ENCODE data around the gene ZNF426. TPM values are rescaled to one million over a fixed set of nuclear protein-coding genes. Genes with fewer than 3 reads are reported as not detected.
"Not testable (repeated sequence)": the region's sequence is repeated elsewhere in the genome, so short reads cannot be mapped to it uniquely, and the experiment has no call there.

ZNF426 gene
- total RNA-seq, result 11.3 TPM

DNA sequence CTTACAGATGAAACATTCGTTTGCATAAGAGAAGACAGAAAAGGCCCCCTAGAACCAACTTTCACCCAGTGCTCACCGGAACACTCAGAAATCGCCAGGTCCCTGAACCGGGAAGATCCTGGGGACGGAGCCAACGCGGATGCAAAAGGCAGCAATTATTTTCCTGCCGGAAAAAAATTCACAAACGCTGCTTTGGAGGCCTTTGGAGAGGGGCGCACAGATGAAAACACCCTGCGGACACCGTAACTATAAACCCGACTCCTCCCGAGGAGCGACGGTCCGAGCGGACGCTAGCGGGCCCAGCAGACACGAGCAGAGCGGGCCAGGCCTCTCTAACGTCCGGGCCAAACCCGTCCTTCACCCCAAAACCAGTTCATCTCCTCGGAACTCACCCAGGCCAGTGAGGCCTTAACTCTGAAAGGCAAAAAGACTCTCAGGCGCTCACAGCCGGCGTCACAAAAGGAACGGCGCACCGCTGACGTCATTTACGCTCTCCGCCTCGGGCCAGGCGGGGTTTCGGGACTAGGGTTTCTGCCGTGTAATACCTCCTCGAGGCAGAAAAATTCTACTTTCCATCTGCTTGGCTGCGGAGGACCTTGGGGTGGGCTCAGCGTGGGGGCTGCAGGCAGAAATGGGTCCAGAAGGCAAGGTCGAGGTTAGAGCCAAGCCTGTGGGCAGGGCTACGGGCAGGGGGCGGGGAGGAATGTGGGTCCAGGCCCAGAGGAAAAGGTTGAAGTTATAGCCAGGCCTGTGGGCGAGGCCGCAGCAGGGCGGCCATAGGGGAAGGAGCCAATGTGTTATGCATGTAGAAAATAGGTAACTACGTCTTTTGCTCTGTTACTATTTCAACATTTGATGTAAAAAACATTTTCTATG lies at the start of gene ZNF426:
Gene ZNF426 (minus strand): TSS at position 463 of the 876 bp plus-strand sequence. CDS start 2,413 bp downstream, outside the sequence.
- no peaks in the 10 kb centered on the region for H3K27me3 ChIP-seq
- H3K9me3 ChIP-seq, result peaks cover 7% of the 10 kb centered on the region
- H3K27ac ChIP-seq, result peak within 1 kb of the TSS; percentile 91
- TF ChIP-seq POLR2A (IDR thresholded peaks at IDR 0.05), result no peak
- TF ChIP-seq POLR2AphosphoS5 (IDR thresholded peaks at IDR 0.05; ENCODE audit: insufficient read depth in 1 of 2, low read depth in 1 of 2), result peak; percentile 76 to 80
- TF ChIP-seq, protein P1, sequence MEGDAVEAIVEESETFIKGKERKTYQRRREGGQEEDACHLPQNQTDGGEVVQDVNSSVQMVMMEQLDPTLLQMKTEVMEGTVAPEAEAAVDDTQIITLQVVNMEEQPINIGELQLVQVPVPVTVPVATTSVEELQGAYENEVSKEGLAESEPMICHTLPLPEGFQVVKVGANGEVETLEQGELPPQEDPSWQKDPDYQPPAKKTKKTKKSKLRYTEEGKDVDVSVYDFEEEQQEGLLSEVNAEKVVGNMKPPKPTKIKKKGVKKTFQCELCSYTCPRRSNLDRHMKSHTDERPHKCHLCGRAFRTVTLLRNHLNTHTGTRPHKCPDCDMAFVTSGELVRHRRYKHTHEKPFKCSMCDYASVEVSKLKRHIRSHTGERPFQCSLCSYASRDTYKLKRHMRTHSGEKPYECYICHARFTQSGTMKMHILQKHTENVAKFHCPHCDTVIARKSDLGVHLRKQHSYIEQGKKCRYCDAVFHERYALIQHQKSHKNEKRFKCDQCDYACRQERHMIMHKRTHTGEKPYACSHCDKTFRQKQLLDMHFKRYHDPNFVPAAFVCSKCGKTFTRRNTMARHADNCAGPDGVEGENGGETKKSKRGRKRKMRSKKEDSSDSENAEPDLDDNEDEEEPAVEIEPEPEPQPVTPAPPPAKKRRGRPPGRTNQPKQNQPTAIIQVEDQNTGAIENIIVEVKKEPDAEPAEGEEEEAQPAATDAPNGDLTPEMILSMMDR (IDR thresholded peaks at IDR 0.05), result no peak
- H3K4me3 ChIP-seq, result peak within 1 kb of the TSS; percentile 68 to 87
- peaks cover 24% of the 10 kb centered on the region for H3K4me1 ChIP-seq
- H3K36me3 ChIP-seq, result peaks cover 0 to 37% of the 10 kb centered on the region in 2 donors
- DNase-seq (ENCODE audit: extremely low spot score in 2 of 2), result no peak
- intact Hi-C loops (cut with DNase I), result no loop called here

- TF ChIP-seq, protein P1 (IDR thresholded peaks at IDR 0.05), result peak in 2 of 3 experiments; percentile 29 to 39
- TF ChIP-seq POLR2A (IDR thresholded peaks at IDR 0.05) (no peak), POLR2AphosphoS5 (IDR thresholded peaks at IDR 0.05; ENCODE audit: insufficient read depth in 1 of 2, low read depth in 1 of 2) (peak in 1 of 2 donors; percentile 56)
- Histone ChIP-seq H3K4me3 (no peak overlapping the region), H3K27ac (no peak overlapping the region), H3K36me3 (peaks cover 0 to 4% of the 10 kb centered on the region in 2 donors), H3K4me1 (peaks cover 20% of the 10 kb centered on the region), H3K9me3 (no peaks in the 10 kb centered on the region), H3K27me3 (no peaks in the 10 kb centered on the region)
- no peak for DNase-seq (ENCODE audit: extremely low spot score in 2 of 2)
- intact Hi-C loops (cut with DNase I), result no loop called here
Measured at GRCh38 chr19:9586764-9587163, 48.3 kb upstream of the ZNF426 start.

DNA sequence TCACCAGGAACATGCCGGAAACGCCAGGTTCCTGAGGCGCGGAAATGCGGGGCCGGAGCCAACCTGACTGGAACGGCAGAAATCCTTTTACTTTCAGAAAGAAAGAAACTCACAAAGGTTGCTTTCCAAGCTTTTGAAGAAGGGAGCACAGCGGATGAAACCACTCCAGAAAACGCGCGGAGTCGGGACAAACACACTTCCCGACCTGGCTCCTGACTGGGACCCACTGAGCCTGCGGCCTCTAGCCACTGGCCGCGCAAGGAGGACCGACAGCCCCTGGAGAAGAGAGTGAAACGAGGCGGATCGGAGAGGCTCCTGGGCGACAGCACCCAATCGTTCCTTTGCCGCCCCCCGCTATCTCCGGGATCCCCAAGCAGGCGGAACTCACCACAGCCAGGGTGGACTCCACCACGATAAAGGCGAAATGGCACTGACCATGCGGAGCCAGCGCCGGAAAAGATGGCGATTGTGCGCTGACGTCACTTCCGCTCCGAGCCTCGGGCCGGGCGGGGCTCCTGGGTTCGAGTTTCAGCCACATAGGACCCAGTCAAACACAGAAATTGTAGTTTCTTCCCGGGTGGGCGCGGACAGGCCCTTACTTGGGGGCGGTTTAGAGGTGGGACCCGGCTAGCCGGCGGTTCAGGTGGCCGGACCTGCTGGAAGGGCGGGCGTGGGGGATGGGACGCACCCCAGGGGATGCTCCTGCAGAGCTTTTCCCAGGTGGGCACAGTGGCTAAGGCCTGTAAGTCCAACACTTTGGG lies 45.8 kb upstream of the ZNF426 start, which contains the start of gene ZNF121:
Gene ZNF121 (minus strand): TSS at position 432 of the 761 bp plus-strand sequence. CDS start 16,407 bp downstream, outside the sequence.
- Histone ChIP-seq H3K4me1 (peaks cover 20% of the 10 kb centered on the region), H3K27me3 (no peaks in the 10 kb centered on the region), H3K36me3 (peaks cover 0 to 11% of the 10 kb centered on the region in 2 donors), H3K4me3 (peak within 1 kb of the TSS; percentile 66 to 72), H3K9me3 (peaks cover 4% of the 10 kb centered on the region), H3K27ac (peak within 1 kb of the TSS; percentile 92)
- DNase-seq (ENCODE audit: extremely low spot score in 2 of 2), result peak in 1 of 2 donors; percentile 85
- intact Hi-C loops (cut with DNase I), result loop anchor here (1.0 kb wide), 1 partner anchor 208 kb away; no protein-coding TSS in a partner anchor
- peak; percentile 85 to 86 for TF ChIP-seq POLR2AphosphoS5 (IDR thresholded peaks at IDR 0.05; ENCODE audit: insufficient read depth in 1 of 2, low read depth in 1 of 2)
- TF ChIP-seq POLR2A (IDR thresholded peaks at IDR 0.05), result peak in 1 of 2 donors; percentile 17
- TF ChIP-seq, protein P1 (IDR thresholded peaks at IDR 0.05), result no peak

GRCh38 chr19:9582081-9582725 lies 43.8 kb upstream of the ZNF426 start:
- intact Hi-C loops (cut with DNase I); H3K4me3 ChIP-seq; H3K27ac ChIP-seq; DNase-seq (ENCODE audit: extremely low spot score in 2 of 2); H3K27me3 ChIP-seq; H3K9me3 ChIP-seq: not testable (repeated sequence)
- Histone ChIP-seq H3K36me3 (peaks cover 0 to 27% of the 10 kb centered on the region in 2 donors), H3K4me1 (peaks cover 20% of the 10 kb centered on the region)

DNA sequence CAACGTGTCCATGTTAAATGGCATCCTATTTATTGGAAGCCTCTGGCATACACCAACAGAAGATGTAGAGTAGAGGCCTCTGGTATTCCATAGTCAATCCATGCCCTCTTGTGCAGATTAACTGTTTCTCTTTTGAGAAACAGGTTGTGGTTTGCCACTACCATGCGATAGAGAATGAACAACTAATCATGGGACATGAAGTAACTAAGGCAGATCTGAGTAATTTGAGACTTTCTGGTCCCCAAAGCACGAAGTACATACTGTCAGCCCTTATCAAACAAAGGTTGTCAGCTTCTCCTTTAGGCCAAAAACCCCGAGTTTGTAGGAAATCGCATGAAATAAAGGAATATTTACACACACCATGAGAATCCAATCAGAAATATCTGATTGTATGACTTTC lies 42.3 kb upstream of the ZNF426 start:
- H3K4me1 ChIP-seq, result peaks cover 20% of the 10 kb centered on the region
- no peaks in the 10 kb centered on the region for H3K27me3 ChIP-seq
- H3K4me3 ChIP-seq, result no peak overlapping the region
- no peak overlapping the region for H3K27ac ChIP-seq
- peaks cover 15% of the 10 kb centered on the region for H3K9me3 ChIP-seq
- intact Hi-C loops (cut with DNase I), result no loop called here
- peaks cover 0 to 27% of the 10 kb centered on the region in 2 donors for H3K36me3 ChIP-seq
- TF ChIP-seq POLR2AphosphoS5 (IDR thresholded peaks at IDR 0.05; ENCODE audit: insufficient read depth in 1 of 2, low read depth in 1 of 2) (no peak), POLR2A (IDR thresholded peaks at IDR 0.05) (no peak)
- TF ChIP-seq, protein P1 (IDR thresholded peaks at IDR 0.05), result no peak
- DNase-seq (ENCODE audit: extremely low spot score in 2 of 2), result no peak
